Renal cortex interstitium (tissue), 11 donors: ENCODE measurements around the gene F7. TPM values are rescaled to one million over a fixed set of nuclear protein-coding genes. Genes with fewer than 3 reads are reported as not detected.

Experiments used
- DNase-seq, 11 donors: peaks; one replicate each; pipeline ENCODE4 v3.0.0-alpha.2; 2013; ENCODE audit warnings: low read depth in 9 of 11, low spot score in 4 of 11; ENCODE audit errors: extremely low read depth in 1 of 11
- polyA plus RNA-seq, 3 donors: library from polyadenylated mRNA; unstranded; fragments of 120-200 nt; gene quantifications; one replicate each; pipeline ENCODE4 v1.2.1, GENCODE V29; 2013; ENCODE audit not compliant: insufficient read length in 3 of 3

The F7 gene
- polyA plus RNA-seq, 3 donors = 3.5 to 3.9 (median 3.5) TPM

GRCh38 chr13:113122550-113123225 is 17.1 kb downstream of the F7 start, which contains the start of gene F10:
Gene F10 (plus strand): TSS chr13:113122799. CDS start chr13:113122856, 57 bp downstream.
- DNase-seq = peak in 3 of 11 donors; percentile 42 to 58 (median 51)

- no peak for DNase-seq
These were observed 17.9 kb downstream of the F7 start for GRCh38 chr13:113123226-113124201.

- DNase-seq = no peak
These were observed 18.8 kb downstream of the F7 start for GRCh38 chr13:113124211-113124970.

- no peak for DNase-seq
These were observed 20.1 kb downstream of the F7 start for GRCh38 chr13:113125506-113126264.

GRCh38 chr13:113126265-113127150 is 20.9 kb downstream of the F7 start:
- DNase-seq = no peak

GRCh38 chr13:113129480-113129879 is 23.9 kb downstream of the F7 start:
- DNase-seq = no peak

GRCh38 chr13:113129921-113130750 is 24.5 kb downstream of the F7 start:
- no peak for DNase-seq

- no peak for DNase-seq
These were observed 29.7 kb downstream of the F7 start for GRCh38 chr13:113135281-113135760.

- DNase-seq = no peak
These were observed 32.2 kb downstream of the F7 start for GRCh38 chr13:113137691-113138298.

- DNase-seq = no peak
These were observed 33.4 kb downstream of the F7 start for GRCh38 chr13:113138792-113139551.

- no peak for DNase-seq
These were observed 34.0 kb downstream of the F7 start for GRCh38 chr13:113139577-113139976.

GRCh38 chr13:113140677-113141600 is 35.3 kb downstream of the F7 start:
- DNase-seq = no peak

- DNase-seq = no peak
These were observed 36.0 kb downstream of the F7 start for GRCh38 chr13:113141601-113141970.

GRCh38 chr13:113142876-113143275 is 37.3 kb downstream of the F7 start:
- DNase-seq = no peak
